Pancreas (tissue), 10 donors: ENCODE results near the gene ALDH8A1. TPM values are rescaled to one million over a fixed set of nuclear protein-coding genes. Genes with fewer than 3 reads are reported as not detected.

ENCODE experiments used
- ATAC-seq, 4 donors: fragments of 200-7000 bp; cut with Tn5 transposase; one replicate each; pipeline versions ENCODE4 v1.8.0 to v1.9.1; 2020; ENCODE audit warnings: mild to moderate bottlenecking in 4 of 4, moderate library complexity in 4 of 4
- DNase-seq, 6 donors: peaks; one replicate each; pipeline ENCODE4 v3.0.0-alpha.2; 2020
- FAIRE-seq: peaks from 2 replicates; lab custom pipeline; 2012; peaks lifted over from hg19 to GRCh38; lab: Jason Lieb, UNC
- H3K27ac ChIP-seq, 4 donors: fragments of 200-600 bp; sonication (generic); 1 replicate in 3 of 4; 2 replicates in 1 of 4; pipeline versions ENCODE4 v1.5.0 to v1.8.0; 2020
- H3K27me3 ChIP-seq, 4 donors: fragments of 200-600 bp; one replicate each; pipeline ENCODE4 v1.8.0; 2021
- H3K36me3 ChIP-seq, 3 donors: fragments of 200-600 bp; sonication (generic) in 1 of 3; one replicate each; pipeline versions ENCODE4 v1.5.0 to v1.8.0; 2020 to 2021
- H3K4me1 ChIP-seq, 3 donors: fragments of 200-600 bp; one replicate each; pipeline ENCODE4 v1.8.0; 2021
- H3K4me3 ChIP-seq, 4 donors: fragments of 200-600 bp; sonication (generic) in 2 of 4; one replicate each; pipeline versions ENCODE4 v1.5.0 to v1.8.0; 2020 to 2021
- H3K9me3 ChIP-seq, 4 donors: fragments of 200-600 bp; one replicate each; pipeline ENCODE4 v1.8.0; 2021
- CTCF ChIP-seq, 4 donors: fragments of 200-600 bp; sonication (generic) in 3 of 4; IDR thresholded peaks; one replicate each; pipeline versions ENCODE4 v1.5.0 to v1.8.0; 2021; ENCODE audit warnings: antibody characterized with exemption in 4 of 4
- WGBS, 2 donors: extraction: QIAGEN DNeasy Blood & Tissue Kit; methylation state at CpG; one replicate each; pipeline ENCODE4 v1.1.7; 2013; 5-methylcytosine and 5-hydroxymethylcytosine counted together
- intact Hi-C, 3 donors: fragments of 100-400 bp; cut with DNase I; formaldehyde crosslinking; loops; one replicate each; pipeline versions ENCODE4 v1.11.1 to v1.14.2; 2022
- polyA plus RNA-seq, 2 donors: library from polyadenylated mRNA; stranded (reverse); fragments of 200-250 nt; gene quantifications; one replicate each; pipeline ENCODE4 v1.2.3, GENCODE V29; 2013
- total RNA-seq, 6 donors: library from RNA; stranded (reverse); fragmentation: NEBNext Ultra II Directional in 4 of 6; extraction: Animal tissue kit (Norgen Biotek cat#: 25700) in 4 of 6; gene quantifications; one replicate each; pipeline versions ENCODE4 v1.2.1 to v1.2.4, GENCODE V29; 2021 to 2023
- donor health status: healthy with polysubstance abuse.
- donor health status: DM: no; HTN: no; CAD: no; lungs with moderate emphysema.
- donor health status: DM: no; HTN: no; CAD: no.
- donor health status: control.
- donor health status: control.
- donor health status: Bipolar disorder and iron deficiency.
- donor health status: DM: yes; HTN: yes; CAD: no.
- donor health status: DM: no; HTN: no; CAD: no.
- donor health status: DM: no; HTN: no; CAD: no.
- donor health status: DM: yes; HTN: yes; CAD: no.

Gene ALDH8A1
- total and polyA plus RNA-seq, 8 donors, result 0.12 to 1.4 (median 0.74) TPM

- no peaks in the 10 kb centered on the region for H3K9me3 ChIP-seq
- H3K4me3 ChIP-seq, result no peak overlapping the region
- intact Hi-C loops, result no loop called here
- ATAC-seq (no peak), FAIRE-seq (no peak), DNase-seq (no peak)
- H3K27ac ChIP-seq, result no peak overlapping the region
- H3K27me3 ChIP-seq, result no peaks in the 10 kb centered on the region
- no peaks in the 10 kb centered on the region for H3K4me1 ChIP-seq
- H3K36me3 ChIP-seq, result peaks cover 3 to 18% (median 8%) of the 10 kb centered on the region in 3 donors
- TF ChIP-seq CTCF (IDR thresholded peaks at IDR 0.05), result no peak
Observed at GRCh38 chr6:134962421-134962820, 12.5 kb upstream of the ALDH8A1 start.

GRCh38 chr6:134961366-134961765 lies 11.5 kb upstream of the ALDH8A1 start:
- H3K9me3 ChIP-seq, result no peaks in the 10 kb centered on the region

GRCh38 chr6:134959603-134960002 lies 9.7 kb upstream of the ALDH8A1 start:
- ATAC-seq (no peak), FAIRE-seq (no peak), DNase-seq (no peak)
- no peak overlapping the region for H3K27ac ChIP-seq
- H3K36me3 ChIP-seq, result no peaks in the 10 kb centered on the region
- H3K27me3 ChIP-seq, result no peaks in the 10 kb centered on the region
- no peak for TF ChIP-seq CTCF (IDR thresholded peaks at IDR 0.05)
- no peaks in the 10 kb centered on the region for H3K9me3 ChIP-seq
- intact Hi-C loops, result no loop called here
- no peak overlapping the region for H3K4me3 ChIP-seq
- no peaks in the 10 kb centered on the region for H3K4me1 ChIP-seq

More at GRCh38 chr6:134961366-134961765, 11.5 kb upstream of the ALDH8A1 start:
- no peaks in the 10 kb centered on the region for H3K4me1 ChIP-seq
- no peak for TF ChIP-seq CTCF (IDR thresholded peaks at IDR 0.05)
- 87 to 97% methylated on average over 3 of the region's 3 CpGs for WGBS, 2 donors
- no peak overlapping the region for H3K27ac ChIP-seq
- no peak for FAIRE-seq
- no peak for ATAC-seq
- H3K4me3 ChIP-seq, result no peak overlapping the region
- intact Hi-C loops, result no loop called here
- H3K27me3 ChIP-seq, result no peaks in the 10 kb centered on the region
- H3K36me3 ChIP-seq, result peaks cover 3 to 12% (median 8%) of the 10 kb centered on the region in 3 donors
- DNase-seq, result no peak

GRCh38 chr6:134956676-134957075 lies 6.8 kb upstream of the ALDH8A1 start:
- DNase-seq (no peak), FAIRE-seq (no peak), ATAC-seq (no peak)
- Histone ChIP-seq H3K27me3 (no peaks in the 10 kb centered on the region), H3K27ac (no peak overlapping the region), H3K9me3 (no peaks in the 10 kb centered on the region), H3K4me3 (no peak overlapping the region), H3K4me1 (no peaks in the 10 kb centered on the region), H3K36me3 (no peaks in the 10 kb centered on the region)
- no peak for TF ChIP-seq CTCF (IDR thresholded peaks at IDR 0.05)
- intact Hi-C loops, result no loop called here
- whole genome bisulfite sequencing, 2 donors, result 91 to 93% methylated on average over 2 of the region's 2 CpGs

GRCh38 chr6:134956032-134956431 lies 6.1 kb upstream of the ALDH8A1 start:
- Histone ChIP-seq H3K27ac (no peak overlapping the region), H3K4me1 (no peaks in the 10 kb centered on the region), H3K36me3 (no peaks in the 10 kb centered on the region), H3K9me3 (no peaks in the 10 kb centered on the region), H3K4me3 (no peak overlapping the region), H3K27me3 (no peaks in the 10 kb centered on the region)
- no peak for ATAC-seq
- no peak for TF ChIP-seq CTCF (IDR thresholded peaks at IDR 0.05)
- FAIRE-seq, result no peak
- no peak for DNase-seq
- 93 to 96% methylated on average over 5 of the region's 5 CpGs for WGBS, 2 donors
- intact Hi-C loops, result no loop called here
